ENCODE data around the gene ABCC1.

The ABCC1 gene

GRCh38 chr16:16105646-16106045, 156.2 kb downstream of the ABCC1 start:
- no peak for DNase-seq (ENCODE audit: low read depth)
- no peak overlapping the region for H3K4me3 ChIP-seq (ENCODE audit: low read depth, low read length)
- TF ChIP-seq CTCF (IDR thresholded peaks at IDR 0.05; ENCODE audit: low read depth, low read length, missing control alignments): no peak

GRCh38 chr16:16106466-16106865, 157.1 kb downstream of the ABCC1 start:
- no peak for TF ChIP-seq CTCF (IDR thresholded peaks at IDR 0.05; ENCODE audit: low read depth, low read length, missing control alignments)
- no peak overlapping the region for H3K4me3 ChIP-seq (ENCODE audit: low read depth, low read length)
- DNase-seq (ENCODE audit: low read depth): no peak

- no peak for TF ChIP-seq CTCF (IDR thresholded peaks at IDR 0.05; ENCODE audit: low read depth, low read length, missing control alignments)
- no peak overlapping the region for H3K4me3 ChIP-seq (ENCODE audit: low read depth, low read length)
- no peak for DNase-seq (ENCODE audit: low read depth)
These were observed 158.4 kb downstream of the ABCC1 start for GRCh38 chr16:16107839-16108238.

- TF ChIP-seq CTCF (IDR thresholded peaks at IDR 0.05; ENCODE audit: low read depth, low read length, missing control alignments): no peak
- no peak overlapping the region for H3K4me3 ChIP-seq (ENCODE audit: low read depth, low read length)
- no peak for DNase-seq (ENCODE audit: low read depth)
These were observed 159.3 kb downstream of the ABCC1 start for GRCh38 chr16:16108759-16109158.

- no peak for TF ChIP-seq CTCF (IDR thresholded peaks at IDR 0.05; ENCODE audit: low read depth, low read length, missing control alignments)
- DNase-seq (ENCODE audit: low read depth): no peak
- no peak overlapping the region for H3K4me3 ChIP-seq (ENCODE audit: low read depth, low read length)
These were observed 160.2 kb downstream of the ABCC1 start for GRCh38 chr16:16109453-16110110.

GRCh38 chr16:16110111-16110490, 160.7 kb downstream of the ABCC1 start:
- TF ChIP-seq CTCF (IDR thresholded peaks at IDR 0.05; ENCODE audit: low read depth, low read length, missing control alignments): no peak
- DNase-seq (ENCODE audit: low read depth): no peak
- H3K4me3 ChIP-seq (ENCODE audit: low read depth, low read length): no peak overlapping the region

- DNase-seq (ENCODE audit: low read depth): no peak
- no peak overlapping the region for H3K4me3 ChIP-seq (ENCODE audit: low read depth, low read length)
- TF ChIP-seq CTCF (IDR thresholded peaks at IDR 0.05; ENCODE audit: low read depth, low read length, missing control alignments): no peak
These were observed 162.2 kb downstream of the ABCC1 start for GRCh38 chr16:16111639-16112038.
